GM19372 (cell line): ENCODE results near the gene CCDC80.

Source experiments
- ATAC-seq: cut with Tn5 transposase; IDR thresholded peaks from one replicate; pipeline ENCODE4 v1.9.1; 2021; ENCODE audit warnings: mild to moderate bottlenecking, low read depth, moderate library complexity; ENCODE audit not compliant: unreplicated experiment

The CCDC80 gene, protein sequence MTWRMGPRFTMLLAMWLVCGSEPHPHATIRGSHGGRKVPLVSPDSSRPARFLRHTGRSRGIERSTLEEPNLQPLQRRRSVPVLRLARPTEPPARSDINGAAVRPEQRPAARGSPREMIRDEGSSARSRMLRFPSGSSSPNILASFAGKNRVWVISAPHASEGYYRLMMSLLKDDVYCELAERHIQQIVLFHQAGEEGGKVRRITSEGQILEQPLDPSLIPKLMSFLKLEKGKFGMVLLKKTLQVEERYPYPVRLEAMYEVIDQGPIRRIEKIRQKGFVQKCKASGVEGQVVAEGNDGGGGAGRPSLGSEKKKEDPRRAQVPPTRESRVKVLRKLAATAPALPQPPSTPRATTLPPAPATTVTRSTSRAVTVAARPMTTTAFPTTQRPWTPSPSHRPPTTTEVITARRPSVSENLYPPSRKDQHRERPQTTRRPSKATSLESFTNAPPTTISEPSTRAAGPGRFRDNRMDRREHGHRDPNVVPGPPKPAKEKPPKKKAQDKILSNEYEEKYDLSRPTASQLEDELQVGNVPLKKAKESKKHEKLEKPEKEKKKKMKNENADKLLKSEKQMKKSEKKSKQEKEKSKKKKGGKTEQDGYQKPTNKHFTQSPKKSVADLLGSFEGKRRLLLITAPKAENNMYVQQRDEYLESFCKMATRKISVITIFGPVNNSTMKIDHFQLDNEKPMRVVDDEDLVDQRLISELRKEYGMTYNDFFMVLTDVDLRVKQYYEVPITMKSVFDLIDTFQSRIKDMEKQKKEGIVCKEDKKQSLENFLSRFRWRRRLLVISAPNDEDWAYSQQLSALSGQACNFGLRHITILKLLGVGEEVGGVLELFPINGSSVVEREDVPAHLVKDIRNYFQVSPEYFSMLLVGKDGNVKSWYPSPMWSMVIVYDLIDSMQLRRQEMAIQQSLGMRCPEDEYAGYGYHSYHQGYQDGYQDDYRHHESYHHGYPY

DNA sequence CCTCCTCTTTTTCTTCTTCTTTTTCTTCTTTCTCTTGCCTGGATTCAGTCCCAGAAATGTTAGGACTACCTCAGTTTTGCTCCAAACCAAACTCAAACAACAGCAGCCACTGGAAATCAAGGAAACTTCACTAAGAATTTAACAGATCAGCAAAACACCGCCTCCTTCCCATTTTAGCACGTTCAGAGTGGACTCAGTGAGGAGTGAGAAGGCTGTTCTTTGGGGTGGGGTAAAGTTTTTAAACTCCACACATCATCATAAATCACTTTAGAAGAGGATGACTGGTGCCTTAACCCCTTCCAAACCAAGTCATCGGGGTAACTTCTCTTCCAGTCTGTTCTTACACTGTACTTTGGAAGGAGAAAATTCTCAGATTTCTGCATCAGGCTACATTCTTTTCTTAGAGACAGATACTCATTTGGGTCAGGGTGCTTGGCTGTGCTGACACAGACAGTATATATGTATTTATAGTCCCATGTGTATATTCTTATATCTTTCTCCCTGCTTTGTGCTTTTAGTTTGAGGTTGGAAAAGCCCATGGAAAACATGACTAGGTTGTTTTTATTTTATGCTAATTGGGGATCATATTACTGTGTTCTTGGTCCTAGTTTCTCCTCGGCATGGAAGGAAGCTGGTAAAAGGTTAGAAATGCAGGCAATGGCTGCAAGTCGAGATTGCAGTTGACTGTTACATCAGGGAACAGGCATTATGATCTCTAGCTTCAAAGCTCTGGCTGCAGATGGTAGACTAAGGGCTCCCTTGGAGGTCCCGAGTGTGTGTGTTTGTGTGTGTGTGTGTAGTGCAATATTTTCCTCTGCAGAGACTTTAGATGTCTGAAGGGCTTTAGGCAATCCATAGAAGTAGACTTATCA is at the start of gene CCDC80:
TSS of gene CCDC80 (minus strand) at position 214 of the 872 bp plus-strand sequence. CDS start 1,238 bp downstream, outside the sequence.
- no peak for ATAC-seq

DNA sequence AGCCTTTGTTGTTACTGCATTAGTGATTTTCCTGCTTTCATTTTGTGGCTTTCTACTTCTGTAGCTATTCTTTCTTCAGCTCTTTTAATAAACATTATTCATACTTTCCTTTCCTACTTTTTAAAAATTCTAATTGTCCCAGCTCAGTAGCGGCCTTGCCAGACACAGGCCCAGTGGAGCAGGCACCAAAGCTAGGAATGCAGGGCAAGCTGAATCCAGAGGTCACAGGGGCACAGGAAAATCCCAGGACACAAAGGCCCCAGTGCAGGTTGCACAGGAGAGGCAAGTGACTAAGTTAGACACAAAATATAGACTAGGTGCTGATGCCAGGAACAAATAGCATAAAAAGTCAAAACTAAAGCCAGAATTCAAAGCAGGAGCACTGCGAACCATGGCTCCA is 49.0 kb upstream of the CCDC80 start:
- no peak for ATAC-seq

DNA sequence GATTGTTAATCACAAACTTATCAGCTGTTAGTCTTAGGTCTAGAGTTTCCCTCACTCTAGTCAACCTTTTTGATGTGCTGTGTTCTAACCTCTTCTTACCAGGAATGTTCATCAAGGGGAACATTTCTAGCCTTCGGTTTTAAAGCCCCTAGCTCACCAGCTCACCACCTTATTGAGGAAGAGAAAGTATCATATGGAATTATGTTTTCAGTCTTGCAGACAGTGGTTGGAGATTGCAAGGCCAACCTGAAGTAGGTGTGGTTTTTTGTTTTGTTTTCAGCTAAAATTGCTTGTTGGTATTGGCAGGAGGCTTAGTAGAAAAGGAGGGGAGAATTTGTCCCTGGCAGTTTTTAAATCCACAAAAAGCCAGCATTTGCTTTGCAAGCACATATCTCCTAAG is 48.4 kb upstream of the CCDC80 start:
- no peak for ATAC-seq

DNA sequence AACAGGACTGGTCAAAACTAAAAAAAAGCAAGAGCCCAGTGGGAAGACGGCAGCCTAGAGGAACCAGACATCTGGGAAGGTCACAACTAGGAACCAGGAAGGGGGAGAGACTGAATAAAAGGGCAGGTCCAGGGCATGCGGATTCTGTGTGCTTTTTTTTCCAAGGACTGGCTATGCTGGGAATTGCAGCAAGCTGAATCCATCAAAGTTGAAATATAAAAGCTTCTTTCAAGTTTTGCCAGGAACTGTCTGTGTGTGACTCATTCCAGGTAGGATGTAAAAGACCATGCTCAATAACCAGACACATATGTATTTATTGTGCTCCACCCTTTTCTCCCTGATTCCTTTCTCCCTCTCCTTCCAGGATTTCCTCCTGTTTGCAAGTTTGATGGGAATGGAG is 47.9 kb upstream of the CCDC80 start:
- no peak for ATAC-seq

DNA sequence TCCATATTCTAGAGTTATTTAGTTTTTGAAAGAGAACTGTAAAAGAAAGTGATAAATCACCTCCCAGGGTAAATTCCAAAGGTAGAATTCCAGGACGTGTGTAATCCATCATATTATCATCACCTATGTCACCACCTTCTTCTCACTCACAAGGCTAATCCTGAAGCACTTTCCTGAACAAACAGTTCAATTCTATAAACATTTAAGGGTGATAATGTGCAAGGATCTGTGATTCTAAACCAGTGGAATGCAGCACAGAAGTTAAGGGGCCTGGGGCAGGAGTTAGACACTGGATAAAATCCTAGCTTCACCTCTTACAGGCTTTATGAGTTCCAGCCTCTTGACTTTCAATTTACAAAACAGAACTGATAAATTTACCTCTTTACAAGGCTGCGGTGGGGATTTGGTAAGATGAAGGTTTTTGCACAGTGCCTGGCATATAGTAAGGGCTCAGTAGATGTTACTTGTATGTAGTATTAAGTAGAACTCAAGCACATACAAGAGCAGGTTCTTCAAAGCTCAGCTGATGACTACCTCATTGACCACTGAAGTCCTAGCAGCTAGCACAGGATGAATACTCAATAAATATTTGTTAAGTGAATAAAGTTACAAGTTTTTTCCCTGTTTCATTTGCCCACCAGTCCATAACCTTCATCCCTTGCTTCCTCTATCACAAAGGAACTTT is 47.3 kb upstream of the CCDC80 start:
- no peak for ATAC-seq

DNA sequence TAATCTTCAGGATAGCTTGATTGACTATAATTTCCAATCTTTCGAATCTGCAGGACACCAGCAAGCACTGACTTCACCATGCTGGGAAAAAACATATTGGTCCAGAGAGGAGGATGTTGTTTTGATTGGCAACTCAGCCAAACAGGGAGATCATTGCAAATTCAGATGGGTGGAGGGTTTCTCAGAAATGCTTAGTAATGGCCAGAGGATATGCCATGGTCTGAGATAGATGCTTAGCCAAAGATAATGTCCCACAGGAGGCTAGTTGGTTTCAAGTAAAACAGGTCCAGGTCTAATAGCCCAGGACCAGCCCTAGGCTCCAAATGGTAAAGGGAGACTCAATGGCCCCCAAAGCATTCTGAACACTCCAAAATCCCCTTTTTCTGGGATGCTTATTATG is 46.7 kb upstream of the CCDC80 start:
- ATAC-seq: no peak

DNA sequence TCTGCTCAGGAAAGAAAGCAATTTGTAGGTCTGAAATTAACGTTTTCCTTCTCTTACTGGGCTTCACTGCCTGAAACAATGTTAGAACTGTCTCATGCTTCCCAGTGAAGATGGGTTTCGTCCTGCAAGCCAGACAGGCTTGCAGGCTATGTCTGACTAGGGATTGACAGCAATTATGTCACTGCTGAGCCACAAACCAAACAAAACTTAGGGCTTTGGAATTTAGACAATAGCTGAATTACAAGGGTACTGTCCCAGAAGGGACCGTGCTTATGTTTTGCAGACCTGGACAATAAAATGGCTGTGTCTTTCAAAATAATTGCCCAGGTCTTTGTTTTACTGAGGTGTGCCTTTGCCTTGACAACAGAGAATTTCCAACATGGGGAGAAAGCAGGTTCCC is 46.3 kb upstream of the CCDC80 start:
- ATAC-seq: no peak

DNA sequence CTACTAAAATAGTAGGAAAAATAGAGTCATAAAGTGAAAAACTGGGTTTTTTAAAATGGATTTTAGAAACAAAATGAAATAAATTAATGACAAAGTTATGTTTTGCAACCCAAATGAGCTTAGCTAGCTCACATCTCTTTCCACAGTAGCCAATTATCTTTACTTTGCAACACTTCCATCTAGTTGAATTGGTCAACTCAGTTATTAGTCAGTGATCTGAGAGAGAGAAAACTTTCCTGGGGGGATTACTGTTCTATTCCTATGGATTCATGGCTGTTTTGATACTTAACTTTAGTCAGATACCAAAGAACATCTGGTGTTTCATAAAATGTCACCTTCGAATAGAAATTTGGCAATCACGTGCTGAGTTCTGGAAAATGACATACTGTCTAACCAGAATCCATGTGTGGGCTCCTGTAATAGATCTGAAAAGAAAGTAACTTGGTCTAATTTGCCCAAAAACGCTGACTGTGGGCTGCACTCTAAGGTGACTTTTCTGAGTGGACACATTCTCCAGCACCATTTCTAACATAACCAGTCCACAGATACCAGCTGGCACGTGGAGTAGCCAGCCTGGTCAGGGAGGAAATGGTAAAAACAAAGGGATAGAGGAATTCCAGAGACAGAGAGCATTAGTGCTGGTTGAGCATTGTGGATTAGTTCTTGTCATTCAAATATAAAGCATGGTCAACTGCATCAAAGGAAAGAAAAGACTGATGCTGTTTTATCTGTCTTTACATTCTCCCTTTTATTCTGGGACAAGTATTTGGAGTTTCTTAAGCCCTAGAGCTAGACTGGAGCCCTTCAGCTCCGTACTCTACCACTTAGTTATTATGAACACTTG is 45.2 kb upstream of the CCDC80 start:
- no peak for ATAC-seq

DNA sequence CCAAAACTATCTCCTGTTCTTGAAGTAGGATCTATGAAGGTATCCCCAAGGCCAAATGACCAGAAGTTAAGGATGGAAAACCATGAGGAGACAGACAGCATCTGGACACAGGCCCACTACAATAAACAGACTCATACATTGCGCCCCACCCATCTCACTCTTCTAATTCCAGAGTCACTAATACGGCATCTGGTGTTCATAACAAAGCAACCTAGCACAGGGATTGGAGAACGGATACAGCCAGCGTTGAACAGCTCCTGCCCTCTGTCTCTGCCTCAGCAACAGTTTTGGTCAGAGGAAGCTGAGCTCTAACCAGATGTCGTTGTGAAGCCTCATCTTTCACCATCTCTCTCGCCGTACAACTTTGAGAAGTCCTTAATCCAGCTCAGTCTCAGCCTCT is 44.5 kb upstream of the CCDC80 start:
- ATAC-seq: no peak

DNA sequence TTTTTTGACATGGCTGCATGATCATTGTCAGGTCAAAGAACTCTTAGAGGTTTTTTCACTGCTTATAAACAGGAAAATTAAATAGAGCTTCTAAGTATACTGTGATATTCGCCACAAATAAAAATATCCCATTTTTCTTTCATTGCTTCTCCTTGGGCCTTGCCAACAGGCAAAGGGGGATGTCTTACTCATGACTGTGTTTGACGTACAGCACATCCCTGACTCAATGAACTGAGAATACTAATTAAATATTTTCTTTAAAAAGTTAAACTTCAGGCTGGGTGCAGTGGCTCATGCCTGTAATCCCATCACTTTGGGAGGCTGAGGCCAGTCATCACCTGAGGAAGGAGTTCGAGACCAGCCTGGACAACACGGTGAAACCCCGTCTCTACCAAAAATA is 41.4 kb upstream of the CCDC80 start:
- ATAC-seq: no peak

DNA sequence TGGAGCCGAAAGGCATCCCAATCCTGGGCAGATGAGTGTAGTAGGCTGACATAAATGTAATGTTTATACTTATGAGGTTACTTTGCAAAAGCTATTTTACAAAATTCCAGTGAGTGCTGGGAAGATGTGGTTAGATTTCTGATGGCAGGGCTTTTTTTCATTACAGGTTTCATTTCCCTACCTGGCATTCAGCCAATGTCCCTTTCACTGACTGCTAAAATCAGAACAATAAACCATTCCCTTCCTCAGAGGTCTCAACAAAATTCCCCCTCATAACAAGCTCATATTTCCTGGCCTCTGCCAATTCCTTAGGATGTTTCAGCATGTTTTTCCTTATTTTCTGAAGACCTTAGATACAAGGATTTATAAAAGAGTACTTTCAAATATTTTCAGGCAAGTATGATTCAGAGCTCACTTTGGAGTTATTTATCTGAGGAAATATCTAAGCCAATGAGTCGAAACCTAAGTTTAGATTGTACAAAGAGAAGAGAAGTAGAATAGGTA is 40.9 kb upstream of the CCDC80 start:
- no peak for ATAC-seq

DNA sequence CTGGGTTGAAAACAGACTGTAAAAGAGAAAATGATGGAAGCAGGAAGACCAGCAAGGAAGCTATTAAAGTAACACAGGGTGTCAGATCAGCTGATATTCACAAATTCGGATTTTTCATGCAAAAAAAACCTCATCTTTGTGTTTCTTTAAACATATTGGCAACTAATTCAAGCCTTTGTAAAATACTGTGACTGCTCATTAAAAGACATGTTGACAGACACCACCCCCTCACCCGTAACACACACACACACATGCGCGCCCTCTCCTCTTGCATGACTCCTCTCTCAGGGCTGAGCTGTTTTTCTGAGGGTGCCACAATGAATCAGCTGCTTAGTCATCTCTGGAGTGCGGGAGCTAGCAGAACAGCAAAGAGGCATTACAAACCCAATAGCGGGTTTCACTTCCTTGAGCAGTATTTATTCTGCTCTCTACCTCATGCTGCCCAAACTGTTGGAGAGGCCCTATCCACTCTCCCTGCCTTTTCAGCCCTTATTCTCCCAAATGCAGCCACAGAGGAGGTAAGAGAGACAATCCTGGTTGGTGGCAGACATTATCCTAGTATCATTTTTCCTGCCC is 35.8 kb upstream of the CCDC80 start:
- peak; percentile 98 for ATAC-seq

DNA sequence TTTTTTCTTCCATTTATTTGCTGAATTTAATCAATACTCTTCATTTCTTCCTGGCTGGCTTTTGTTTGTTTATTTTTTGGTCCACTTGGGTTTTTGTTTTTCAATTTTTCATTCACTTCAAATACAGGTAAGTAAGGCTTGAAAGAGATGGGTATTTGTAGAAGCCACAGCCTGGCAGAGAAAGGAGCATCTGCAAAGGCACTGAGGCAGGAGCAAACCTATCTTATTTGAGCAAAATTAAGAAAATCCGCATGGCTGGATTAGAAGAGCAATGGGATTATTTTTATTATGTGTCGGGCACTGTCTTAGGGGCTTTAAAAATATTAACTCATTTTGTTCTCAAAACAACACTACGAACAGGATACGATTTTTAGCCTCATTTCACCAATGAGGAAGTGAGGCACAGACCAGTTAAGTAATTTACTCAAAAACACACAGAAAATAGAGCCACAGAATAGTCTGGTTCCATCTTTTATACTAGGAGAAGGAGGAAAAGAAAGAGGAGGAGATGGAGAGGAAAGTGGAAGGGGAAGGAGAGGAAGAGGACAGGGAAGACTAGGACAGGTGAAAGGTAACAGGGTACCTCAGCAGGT is 35.1 kb upstream of the CCDC80 start:
- no peak for ATAC-seq

DNA sequence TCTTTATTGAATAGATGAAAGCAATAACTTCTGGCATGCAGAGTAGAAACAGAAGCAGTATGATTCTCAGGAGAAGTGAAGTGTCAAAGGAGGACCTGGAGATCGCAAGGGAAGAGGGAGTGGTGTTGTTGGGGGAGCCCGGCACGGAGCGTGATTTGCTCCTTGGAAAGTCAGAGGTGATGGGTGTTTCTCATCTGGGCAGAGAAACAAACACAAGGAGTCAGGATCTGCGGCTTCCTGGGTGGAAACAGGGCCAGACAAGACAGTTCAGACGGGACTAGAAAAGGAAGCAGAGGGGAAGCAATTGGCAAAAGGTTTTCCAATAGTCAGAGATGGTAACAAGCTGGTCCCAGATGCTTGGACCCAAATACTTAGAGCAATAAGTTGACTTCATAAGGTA is 34.4 kb upstream of the CCDC80 start:
- no peak for ATAC-seq

DNA sequence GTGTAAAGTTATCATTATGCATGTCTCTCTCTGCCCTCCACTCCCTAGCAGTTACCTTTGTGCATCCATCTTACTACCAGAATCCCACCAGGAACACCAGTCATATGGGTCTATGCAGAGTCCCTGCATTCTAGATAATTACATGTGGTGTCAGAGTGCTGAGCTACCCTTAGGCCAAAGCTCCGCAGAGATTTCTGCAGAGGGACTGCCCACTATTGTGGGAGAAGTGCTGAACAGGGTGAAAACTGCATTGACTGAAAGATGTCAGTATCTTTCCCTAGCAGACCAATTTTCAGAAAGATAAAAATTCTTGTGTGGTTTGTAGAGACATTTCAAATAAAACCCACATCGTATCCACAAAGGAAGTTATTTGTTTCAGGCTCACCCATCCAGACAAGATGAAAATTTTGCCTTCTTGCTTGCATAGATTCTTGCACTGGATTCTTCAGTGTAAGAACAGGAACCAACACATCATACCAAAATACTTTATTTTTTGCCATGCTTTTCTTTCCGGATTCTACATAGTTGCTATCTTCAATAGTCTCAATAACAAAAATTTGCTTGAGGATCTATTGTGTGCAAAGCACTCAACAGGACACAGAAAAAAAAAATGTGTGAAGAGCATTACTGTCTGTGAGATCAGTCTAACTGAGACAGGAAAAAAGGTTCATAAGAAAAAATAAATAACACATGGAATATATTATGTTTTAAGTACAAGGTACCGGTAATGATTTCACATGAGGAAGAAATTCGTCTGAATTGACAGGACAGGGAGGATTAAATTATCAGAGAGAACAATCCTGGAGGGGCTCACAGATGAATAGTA is 32.0 kb upstream of the CCDC80 start:
- ATAC-seq: no peak

DNA sequence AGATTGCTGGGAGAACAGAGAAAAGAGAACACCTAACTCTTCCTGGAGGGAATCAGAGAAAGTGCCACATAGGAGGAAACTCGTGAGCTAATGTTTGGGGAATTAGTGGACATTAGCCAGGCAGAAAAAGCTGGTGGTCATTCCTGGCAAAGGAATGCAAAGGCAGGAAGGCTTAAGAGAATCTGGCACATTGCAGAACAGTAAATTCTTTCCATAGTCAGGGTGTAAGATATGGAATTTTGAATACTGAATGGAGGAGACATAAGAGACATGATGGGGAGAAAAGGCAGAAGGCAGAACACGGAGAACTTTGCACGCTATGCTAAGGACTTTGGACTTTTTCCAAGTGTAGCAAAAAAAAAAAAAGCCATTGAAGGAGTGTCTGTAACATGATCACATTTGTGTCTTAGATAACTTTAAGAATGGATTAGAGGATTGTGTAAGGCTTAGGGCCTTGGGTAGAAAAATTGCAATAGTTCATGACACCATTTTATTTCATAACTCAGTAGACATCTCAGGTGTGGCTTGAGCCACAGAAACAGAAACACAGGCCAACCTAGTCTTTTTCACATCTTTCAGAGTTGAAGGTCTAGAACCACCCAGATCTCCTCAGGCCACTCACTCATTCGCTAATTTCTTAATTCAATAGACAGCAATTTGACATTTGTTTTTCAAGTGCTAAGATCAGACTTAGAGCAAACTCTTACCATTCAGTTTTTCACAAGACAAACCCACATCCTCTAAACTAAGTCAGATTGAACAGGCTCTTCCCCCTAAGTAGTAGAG is 31.2 kb upstream of the CCDC80 start:
- ATAC-seq: no peak

DNA sequence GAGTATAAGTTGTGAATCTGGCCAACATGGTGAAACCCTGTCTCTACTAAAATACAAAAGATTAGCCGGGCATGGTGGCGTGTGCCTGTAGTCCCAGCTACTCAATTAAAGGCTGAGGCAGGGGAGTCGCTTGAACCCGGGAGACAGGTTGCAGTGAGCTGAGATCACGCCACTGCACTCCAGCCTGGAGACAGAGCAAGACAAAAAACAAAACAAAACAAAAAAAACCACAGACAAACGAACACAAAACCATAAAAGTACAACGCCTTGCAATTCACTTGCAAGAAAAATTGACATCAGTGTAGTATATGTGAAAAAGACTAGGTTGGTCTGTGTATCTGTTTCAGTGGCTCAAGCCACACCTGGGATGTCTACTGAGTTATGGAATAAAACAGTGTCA is 29.9 kb upstream of the CCDC80 start:
- ATAC-seq: no peak
